Amygdala (tissue), 56 donors: ENCODE results near the gene IFNL1.
"Not testable (repeated sequence)": the region's sequence is repeated elsewhere in the genome, so short reads cannot be mapped to it uniquely, and the experiment has no call there.

ENCODE experiments used
- DNase-seq, 56 donors: peaks; one replicate each; lab custom pipeline; 2025; lab: John Stamatoyannopoulos, UW

IFNL1 gene

DNA sequence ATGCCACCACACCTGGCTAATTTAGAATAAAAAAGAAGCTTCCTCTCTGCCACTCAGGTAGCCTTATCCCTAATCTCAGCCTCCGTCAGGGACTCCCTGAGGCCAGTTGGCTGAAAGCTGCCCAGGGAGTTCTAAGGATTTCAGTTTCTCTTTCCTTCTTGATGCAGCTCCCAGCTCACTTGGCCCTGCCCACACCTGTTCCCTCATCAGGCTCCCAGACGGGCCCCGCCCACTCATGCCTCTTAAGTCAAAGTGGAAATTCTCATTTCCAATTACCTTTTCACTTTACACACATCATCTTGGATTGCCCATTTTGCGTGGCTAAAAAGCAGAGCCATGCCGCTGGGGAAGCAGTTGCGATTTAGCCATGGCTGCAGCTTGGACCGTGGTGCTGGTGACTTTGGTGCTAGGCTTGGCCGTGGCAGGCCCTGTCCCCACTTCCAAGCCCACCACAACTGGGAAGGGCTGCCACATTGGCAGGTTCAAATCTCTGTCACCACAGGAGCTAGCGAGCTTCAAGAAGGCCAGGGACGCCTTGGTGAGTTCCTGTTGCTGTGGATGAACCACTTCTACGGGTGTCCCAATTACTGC, at the start of gene IFNL1:
TSS of gene IFNL1 (plus strand) at position 353 of the 591 bp plus-strand sequence. CDS start at position 368, 15 bp downstream.
- DNase-seq, result no peak

DNA sequence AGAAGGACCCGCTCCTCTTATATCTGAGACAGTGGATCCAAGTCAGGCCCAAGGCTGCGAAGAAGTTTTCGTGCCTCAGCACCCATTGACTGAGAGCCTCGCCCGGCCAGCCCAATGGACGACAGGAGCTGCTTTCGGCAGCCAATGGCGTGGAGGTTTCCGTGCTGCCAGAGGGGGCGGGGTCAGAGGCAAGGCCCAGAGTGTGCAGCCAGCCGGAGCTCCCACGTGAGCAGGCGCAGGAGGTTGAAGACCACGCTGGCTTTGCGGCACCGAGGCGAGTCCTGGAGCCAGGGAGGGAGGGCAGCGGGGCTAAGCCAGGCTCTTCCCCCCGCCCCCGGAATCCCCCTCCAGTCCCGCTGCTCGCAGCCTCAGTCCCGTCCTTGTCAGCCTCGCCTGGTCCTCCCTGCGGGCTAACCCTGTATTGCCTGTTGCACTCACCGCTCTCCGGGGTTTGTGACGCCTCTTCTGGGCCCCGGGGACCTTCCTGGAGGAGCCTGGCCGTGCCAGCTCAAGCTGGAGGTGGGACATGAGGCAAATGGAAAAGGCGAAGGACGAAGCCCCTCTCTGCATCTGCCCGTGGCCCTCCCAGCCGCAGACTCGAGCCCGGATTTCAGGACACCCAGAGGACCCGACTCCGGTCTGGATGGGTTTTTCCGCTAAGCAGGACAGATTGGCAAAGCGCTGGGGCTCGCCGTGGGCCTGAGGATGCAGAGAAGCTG, 49.1 kb upstream of the IFNL1 start:
- DNase-seq, result peak in 26 of 56 donors; percentile 3 to 46 (median 18)

DNA sequence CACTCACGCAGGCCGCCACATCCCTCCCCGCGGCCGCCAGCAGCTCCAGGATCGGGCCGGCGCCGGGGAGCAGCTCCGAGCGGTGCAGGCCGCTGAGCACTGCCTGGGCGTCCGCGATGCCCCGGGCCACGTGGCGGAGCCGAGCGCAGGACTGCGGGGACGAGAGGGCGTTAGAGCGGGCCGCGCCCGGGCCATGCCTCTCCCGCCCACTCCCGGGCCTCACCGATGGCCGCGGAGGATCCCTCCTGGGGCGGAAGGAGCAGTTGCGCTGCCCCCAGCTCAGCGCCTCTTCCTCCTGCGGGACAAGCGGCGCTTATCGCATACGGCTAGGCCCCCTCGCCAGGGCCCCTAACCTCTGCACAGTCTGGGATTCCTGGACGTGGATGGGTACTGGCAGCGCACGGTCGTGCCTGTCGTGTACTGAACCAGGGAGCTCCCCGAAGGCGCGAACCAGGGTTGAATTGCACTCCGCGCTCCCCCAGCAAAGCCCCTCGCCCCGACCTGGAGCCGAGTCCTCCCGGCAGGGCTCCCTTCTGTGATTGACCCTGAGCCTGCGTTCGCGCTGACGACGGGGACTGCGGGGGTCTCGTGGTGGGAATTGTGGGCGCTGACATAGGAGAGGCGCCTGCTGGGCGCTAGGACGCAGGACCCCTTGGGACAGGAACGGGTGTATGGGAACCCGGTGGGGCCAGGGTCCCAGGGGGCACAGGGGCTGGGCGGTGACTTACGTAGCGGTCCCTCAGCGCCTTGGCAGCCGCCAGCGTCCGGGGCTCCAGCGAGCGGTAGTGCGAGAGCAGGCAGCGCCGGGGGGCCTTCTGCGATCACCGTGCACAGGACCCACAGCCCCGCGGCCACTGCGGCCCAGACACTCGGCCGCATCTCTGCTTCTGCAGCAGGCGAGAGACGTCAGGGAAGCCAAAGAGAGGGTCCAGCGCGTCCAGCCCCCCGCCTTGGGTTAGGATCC, 48.2 kb upstream of the IFNL1 start:
- DNase-seq, result no peak

DNA sequence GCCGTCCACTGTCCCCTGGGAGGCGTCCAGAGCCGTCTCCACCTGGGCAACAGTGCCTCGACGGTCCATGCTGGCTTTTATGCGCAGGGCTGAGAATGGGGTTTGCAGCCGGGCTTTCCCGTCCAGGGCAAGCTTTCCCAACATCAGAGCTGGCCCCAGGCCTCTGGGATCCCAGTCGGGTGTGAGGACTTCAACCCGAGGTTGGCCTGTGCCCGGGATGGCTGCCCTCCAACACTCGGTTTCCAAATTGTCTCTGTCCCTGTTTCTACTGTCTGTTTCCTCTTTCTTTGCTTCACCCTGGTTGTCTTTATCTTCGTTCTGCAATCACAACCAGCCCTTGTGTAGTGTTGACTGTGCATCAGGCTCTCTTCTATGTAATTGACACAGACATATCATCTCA, 47.4 kb upstream of the IFNL1 start, which contains the start of gene IFNL4:
TSS of gene IFNL4 (minus strand) at position 51 of the 400 bp plus-strand sequence.
- DNase-seq, result no peak

DNA sequence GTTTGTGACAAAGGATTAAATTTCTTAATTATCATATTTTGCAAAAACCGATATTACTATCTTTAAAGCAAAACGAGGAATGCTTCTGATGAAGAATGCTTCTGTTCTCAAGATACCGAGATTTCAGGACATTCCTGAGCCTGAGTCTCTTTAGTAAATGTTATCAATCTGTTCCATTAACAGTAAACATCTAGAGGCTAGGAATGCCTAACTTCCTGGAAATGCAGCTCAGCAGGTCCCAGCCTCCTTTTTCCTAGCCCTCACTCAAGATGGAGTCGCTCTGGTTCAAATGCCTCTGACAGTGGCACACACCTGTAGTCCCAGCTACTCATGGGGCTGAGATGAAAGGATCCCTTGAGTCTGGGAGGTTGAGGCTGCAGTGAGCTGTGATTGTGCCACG, 45.1 kb upstream of the IFNL1 start:
- DNase-seq, result no peak

DNA sequence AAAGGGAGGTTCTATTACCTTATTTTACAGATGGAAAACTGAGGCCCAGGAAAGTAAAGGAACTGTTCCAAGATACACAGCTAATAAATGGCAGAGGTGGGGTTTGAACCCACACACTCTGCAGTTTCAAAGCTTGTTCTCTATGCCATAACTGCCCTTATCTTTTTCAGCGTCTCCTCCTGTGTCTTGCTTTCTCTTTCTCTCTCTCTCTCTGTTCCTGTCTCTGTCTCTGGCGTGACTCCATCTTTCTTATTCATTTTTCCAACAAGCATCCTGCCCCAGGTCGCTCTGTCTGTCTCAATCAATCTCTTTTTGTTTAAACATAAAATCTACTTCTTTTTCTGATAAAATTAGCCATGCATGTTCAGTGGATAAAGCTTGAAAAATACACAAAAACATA, 44.4 kb upstream of the IFNL1 start:
- no peak for DNase-seq

DNA sequence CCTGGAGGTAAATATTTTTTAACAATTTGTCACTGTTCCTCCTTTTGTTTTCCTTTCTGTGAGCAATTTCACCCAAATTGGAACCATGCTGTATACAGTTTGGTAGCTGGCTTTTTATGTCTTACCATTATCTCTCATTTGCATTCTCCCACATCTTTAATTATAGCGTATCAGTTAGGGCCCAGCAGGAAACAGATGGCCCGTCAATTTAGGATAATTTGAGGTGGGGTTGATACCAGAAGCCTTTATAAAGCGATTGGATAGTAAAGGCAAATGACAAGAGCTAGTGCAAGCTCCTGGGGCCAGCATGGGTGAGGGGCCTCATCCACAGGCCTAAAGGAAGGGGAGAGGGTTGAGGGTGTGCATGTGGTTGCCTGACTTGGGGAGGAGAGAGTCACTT, 43.7 kb upstream of the IFNL1 start:
- DNase-seq, result no peak

DNA sequence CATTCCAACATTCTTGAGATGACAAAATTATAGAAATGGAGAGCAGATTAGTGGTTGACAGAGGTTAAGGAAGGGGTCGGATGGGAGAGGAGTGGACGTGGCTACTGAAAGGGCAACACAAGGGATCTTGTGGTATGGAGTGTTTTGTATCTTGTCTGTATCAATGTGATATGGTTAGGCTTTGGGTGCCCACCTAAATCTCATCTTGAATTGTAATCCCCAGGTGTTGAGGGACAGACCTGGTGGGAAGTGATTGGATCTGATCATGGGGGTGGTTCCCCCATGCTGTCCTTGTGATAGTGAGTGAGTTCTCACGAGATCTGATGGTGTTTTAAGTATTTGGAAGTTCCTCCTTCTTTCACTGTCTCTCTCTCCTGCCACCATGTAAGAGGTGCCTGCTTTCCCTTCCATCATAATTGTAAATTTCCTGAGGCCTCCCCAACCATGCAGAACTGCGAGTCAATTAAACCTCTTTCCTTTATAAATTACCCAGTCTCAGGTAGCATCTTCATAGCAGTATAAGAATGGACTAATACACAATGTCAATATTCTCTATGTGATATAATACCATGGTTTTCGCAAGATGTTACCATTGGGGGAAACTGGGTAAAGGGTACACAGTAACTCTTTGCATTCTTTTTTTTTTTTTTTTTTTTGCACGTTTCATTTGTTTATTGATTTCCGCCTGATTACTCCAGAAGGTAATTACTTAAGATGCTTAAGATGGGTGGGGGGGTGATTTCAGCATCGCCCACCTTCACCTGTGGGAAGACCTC, 42.6 kb upstream of the IFNL1 start:
- no peak for DNase-seq

- no peak for DNase-seq
Observed at GRCh38 chr19:39254531-39255345, 41.5 kb upstream of the IFNL1 start.

GRCh38 chr19:39257227-39257626, 39.0 kb upstream of the IFNL1 start:
- DNase-seq, result no peak

- no peak for DNase-seq
Observed at GRCh38 chr19:39261704-39262103, 34.5 kb upstream of the IFNL1 start.

GRCh38 chr19:39262496-39262895, 33.7 kb upstream of the IFNL1 start:
- DNase-seq, result no peak

DNA sequence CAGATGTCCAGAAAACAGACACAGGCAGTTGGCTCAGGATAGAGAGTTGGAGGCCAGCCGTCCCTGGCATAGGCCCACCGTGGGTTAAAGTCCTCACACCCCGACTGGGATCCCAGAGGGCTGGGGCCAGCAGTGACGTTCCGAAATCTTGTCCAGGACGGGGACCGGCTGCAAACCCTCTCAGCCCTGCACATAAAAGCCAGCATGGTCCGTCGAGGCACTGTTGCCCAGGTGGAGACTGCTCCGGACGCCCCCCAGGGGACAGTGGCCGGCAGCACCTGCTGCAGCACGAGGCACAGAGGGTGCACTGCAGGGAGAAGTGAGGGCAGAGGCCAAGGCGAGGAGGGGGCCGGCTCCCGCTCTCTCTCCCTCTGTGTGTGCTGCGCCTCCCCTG, 32.3 kb upstream of the IFNL1 start:
- DNase-seq, result no peak

- peak in 2 of 56 donors; percentile 2 to 13 for DNase-seq
Observed at GRCh38 chr19:39264306-39265290, 31.6 kb upstream of the IFNL1 start.

GRCh38 chr19:39265321-39265916, 30.8 kb upstream of the IFNL1 start:
- DNase-seq, result peak in 1 of 56 donors; percentile 9

- DNase-seq, result not testable (repeated sequence)
Observed at GRCh38 chr19:39268085-39268484, 28.1 kb upstream of the IFNL1 start, which contains the start of gene IFNL2. Gene IFNL2, plus strand, starts transcription at chr19:39268396. Its CDS starts 173 bp downstream, at chr19:39268569.

DNA sequence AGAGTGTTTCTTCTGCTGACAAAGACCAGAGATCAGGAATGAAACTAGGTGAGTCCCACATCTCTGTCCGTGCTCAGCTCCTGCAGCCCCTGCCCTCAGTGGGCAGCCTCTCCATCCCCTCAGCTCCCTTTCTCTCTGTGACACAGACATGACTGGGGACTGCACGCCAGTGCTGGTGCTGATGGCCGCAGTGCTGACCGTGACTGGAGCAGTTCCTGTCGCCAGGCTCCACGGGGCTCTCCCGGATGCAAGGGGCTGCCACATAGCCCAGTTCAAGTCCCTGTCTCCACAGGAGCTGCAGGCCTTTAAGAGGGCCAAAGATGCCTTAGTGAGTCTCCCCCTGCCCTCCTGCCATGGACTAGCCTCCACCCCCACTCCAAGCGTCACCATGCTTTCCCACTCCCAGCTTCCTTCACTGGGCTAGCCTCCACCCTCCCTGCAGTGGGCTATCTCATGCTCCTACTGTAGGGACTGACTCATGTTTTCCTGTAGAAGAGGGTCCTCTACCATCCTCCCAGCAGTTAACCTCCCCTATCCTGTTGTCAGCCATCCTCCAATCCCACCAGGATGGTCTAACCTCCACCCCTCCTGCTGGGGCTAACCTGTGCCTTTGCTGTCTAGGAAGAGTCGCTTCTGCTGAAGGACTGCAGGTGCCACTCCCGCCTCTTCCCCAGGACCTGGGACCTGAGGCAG, 27.5 kb upstream of the IFNL1 start:
- not testable (repeated sequence) for DNase-seq
